GM12875 (cell line): ENCODE data around the gene CEP295NL.
"Not testable (repeated sequence)": the region's sequence is repeated elsewhere in the genome, so short reads cannot be mapped to it uniquely, and the experiment has no call there.

ENCODE experiments used
- H3K4me3 ChIP-seq: one replicate; pipeline ENCODE4 v1.5.1; 2011; ENCODE audit warnings: low read depth, low read length, control low read depth
- TF ChIP-seq, protein P1 (sequence below): IDR thresholded peaks from 2 replicates; pipeline ENCODE4 v1.5.1; 2011; ENCODE audit warnings: low read depth, mild to moderate bottlenecking, control low read depth, inconsistent platforms, low read length, moderate library complexity, borderline replicate concordance; ENCODE audit not compliant: insufficient read depth

The CEP295NL gene

GRCh38 chr17:78918979-78919378 is 16.0 kb upstream of the CEP295NL start:
- H3K4me3 ChIP-seq: no peak overlapping the region
- TF ChIP-seq, protein P1, sequence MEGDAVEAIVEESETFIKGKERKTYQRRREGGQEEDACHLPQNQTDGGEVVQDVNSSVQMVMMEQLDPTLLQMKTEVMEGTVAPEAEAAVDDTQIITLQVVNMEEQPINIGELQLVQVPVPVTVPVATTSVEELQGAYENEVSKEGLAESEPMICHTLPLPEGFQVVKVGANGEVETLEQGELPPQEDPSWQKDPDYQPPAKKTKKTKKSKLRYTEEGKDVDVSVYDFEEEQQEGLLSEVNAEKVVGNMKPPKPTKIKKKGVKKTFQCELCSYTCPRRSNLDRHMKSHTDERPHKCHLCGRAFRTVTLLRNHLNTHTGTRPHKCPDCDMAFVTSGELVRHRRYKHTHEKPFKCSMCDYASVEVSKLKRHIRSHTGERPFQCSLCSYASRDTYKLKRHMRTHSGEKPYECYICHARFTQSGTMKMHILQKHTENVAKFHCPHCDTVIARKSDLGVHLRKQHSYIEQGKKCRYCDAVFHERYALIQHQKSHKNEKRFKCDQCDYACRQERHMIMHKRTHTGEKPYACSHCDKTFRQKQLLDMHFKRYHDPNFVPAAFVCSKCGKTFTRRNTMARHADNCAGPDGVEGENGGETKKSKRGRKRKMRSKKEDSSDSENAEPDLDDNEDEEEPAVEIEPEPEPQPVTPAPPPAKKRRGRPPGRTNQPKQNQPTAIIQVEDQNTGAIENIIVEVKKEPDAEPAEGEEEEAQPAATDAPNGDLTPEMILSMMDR: no peak

- TF ChIP-seq, protein P1: no peak
- no peak overlapping the region for H3K4me3 ChIP-seq
Measured at GRCh38 chr17:78917451-78918275, 14.7 kb upstream of the CEP295NL start.

DNA sequence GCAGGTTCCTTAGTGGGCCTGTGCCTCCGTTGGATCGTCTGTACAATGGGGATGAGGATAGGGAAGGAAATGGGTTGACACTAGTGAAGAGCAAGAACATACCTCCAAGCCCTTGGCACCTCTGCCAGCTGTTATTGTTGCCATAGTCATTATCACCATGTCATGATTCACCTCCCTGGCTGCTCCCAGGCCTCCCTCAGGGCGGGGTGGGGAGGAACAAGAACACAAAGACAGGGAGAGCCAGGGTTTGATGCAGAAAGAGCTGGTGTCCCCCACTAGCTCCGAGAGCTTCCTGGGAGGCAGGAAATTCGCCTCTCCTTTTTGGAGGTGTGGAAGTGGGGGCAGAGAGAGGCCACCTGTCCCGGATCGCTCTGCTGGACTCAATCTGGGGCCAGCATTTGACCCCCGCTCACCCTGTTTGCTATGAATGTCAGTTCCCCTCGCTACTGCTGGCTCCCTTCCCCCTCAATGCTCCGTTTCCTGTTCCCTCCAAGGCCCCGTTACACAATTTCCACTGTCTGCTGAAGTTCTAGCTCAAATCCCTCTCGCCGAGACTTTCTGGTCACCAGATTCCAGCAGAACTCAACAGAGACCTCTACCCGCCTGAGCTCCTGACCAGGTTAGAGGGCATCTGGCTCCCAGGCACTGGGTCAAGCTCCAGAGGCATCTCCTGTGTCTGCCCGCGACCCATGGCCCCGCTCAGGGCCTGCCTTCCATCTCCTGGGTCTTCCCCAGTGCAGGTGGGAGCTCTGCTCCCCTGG is 13.1 kb upstream of the CEP295NL start:
- TF ChIP-seq, protein P1: no peak
- H3K4me3 ChIP-seq: no peak overlapping the region

GRCh38 chr17:78913115-78913514 is 10.1 kb upstream of the CEP295NL start:
- no peak overlapping the region for H3K4me3 ChIP-seq
- TF ChIP-seq, protein P1: no peak

DNA sequence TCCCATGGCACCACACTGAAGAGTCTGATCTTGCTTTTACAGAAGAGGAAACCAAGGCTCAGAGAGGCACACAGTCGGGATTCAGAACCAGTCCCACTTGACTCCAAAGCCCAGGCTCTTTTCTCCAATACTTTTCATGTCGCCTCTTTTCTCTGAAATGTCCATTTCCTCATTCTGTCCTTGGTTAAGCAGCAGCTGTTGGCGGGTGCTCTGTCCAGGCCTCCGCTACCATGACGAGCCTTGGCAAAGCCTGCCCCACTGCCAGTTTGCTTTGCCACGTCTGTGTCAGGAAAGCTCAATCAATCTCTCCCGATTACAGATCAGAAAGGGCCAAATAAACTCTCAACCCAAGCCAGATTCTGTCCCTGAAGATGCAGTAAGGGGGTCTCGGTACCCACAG is 9.1 kb upstream of the CEP295NL start:
- H3K4me3 ChIP-seq: no peak overlapping the region
- TF ChIP-seq, protein P1: no peak

- H3K4me3 ChIP-seq: not testable (repeated sequence)
Measured at GRCh38 chr17:78911543-78911942, 8.5 kb upstream of the CEP295NL start.

DNA sequence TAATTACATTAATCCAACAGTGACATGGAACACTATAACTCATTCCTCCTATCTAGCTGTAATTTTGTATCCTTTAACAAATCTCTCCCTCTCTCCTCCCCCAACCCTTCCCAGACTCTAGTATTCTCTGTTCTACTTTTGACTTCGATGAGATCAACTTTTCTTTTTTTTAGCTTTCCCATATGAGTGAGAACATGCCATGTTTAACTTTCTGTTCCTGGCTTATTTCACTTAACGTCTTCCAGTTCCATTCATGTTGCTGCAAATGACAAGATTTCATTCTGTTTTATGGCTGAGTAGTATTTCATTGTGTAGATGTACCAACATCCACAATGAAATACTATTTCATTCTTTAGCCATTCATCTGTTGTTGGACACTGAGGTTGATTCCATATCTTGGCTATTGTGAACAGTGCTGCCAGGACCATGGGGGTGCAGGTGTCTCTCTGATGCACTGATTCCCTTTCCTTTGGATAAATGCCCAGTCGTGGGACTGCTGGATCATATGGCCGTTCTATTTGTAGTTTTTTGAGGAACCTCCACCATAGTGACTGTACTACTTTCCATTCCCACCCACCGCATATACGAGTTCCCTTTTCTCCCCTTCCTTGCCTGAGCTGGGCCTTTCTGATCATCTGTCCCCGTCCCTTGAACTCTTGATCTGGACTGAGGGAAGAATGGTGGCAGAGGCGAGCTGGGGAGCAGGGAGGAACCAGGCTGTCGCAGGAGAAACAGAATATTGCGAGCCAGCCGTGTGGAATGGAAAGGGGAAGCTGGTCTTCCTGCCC is 7.7 kb upstream of the CEP295NL start:
- TF ChIP-seq, protein P1: no peak
- H3K4me3 ChIP-seq: no peak overlapping the region
